Renal cortical epithelial cell (primary cell): Measurements from ENCODE around the gene ARL8B. TPM values are rescaled to one million over a fixed set of nuclear protein-coding genes. Genes with fewer than 3 reads are reported as not detected.
A peak's percentile ranks its signal among the peaks of the same experiment; 100 is the strongest.
"Not testable (repeated sequence)": the region's sequence is repeated elsewhere in the genome, so short reads cannot be mapped to it uniquely, and the experiment has no call there.

Source experiments
- DNase-seq: peaks from one replicate; pipeline ENCODE4 v3.0.0-alpha.2; 2011; ENCODE audit warnings: low read depth
- total RNA-seq: library from RNA; depleted of rRNA; stranded (reverse); fragments of >200 nt; gene quantifications from 2 replicates; pipeline ENCODE4 v1.2.3, GENCODE V29; 2014

Gene ARL8B
- total RNA-seq, 1 donor from 2014 or later = 88.5 TPM

- DNase-seq = no peak
These were observed 23.0 kb downstream of the ARL8B start for GRCh38 chr3:5145120-5145519.

- DNase-seq = not testable (repeated sequence)
These were observed 25.1 kb downstream of the ARL8B start for GRCh38 chr3:5147152-5147551.

- no peak for DNase-seq
These were observed 27.3 kb downstream of the ARL8B start for GRCh38 chr3:5149306-5149880.

- DNase-seq = no peak
These were observed 29.5 kb downstream of the ARL8B start for GRCh38 chr3:5151586-5151985.

- no peak for DNase-seq
These were observed 31.0 kb downstream of the ARL8B start for GRCh38 chr3:5153074-5153473.

GRCh38 chr3:5155241-5155640 is 33.1 kb downstream of the ARL8B start:
- DNase-seq = no peak

GRCh38 chr3:5160321-5160720 is 38.2 kb downstream of the ARL8B start:
- no peak for DNase-seq

GRCh38 chr3:5160940-5161858 is 39.1 kb downstream of the ARL8B start:
- peak; percentile 69 for DNase-seq

GRCh38 chr3:5162102-5162501 is 40.0 kb downstream of the ARL8B start:
- peak; percentile 75 for DNase-seq

GRCh38 chr3:5165698-5166097 is 43.6 kb downstream of the ARL8B start:
- no peak for DNase-seq

- no peak for DNase-seq
These were observed 44.8 kb downstream of the ARL8B start for GRCh38 chr3:5166846-5167245.

- no peak for DNase-seq
These were observed 46.0 kb downstream of the ARL8B start for GRCh38 chr3:5168110-5168509.

- no peak for DNase-seq
These were observed 47.7 kb downstream of the ARL8B start for GRCh38 chr3:5169807-5170206.

GRCh38 chr3:5170975-5171374 is 48.9 kb downstream of the ARL8B start:
- no peak for DNase-seq

- DNase-seq = no peak
These were observed 49.9 kb downstream of the ARL8B start for GRCh38 chr3:5172018-5172417.

- not testable (repeated sequence) for DNase-seq
These were observed 56.9 kb downstream of the ARL8B start for GRCh38 chr3:5179036-5179435.

- DNase-seq = no peak
These were observed 59.5 kb downstream of the ARL8B start for GRCh38 chr3:5181469-5182141.

GRCh38 chr3:5183714-5184113 is 61.6 kb downstream of the ARL8B start:
- not testable (repeated sequence) for DNase-seq

- DNase-seq = no peak
These were observed 62.4 kb downstream of the ARL8B start for GRCh38 chr3:5184499-5184898.

GRCh38 chr3:5185093-5185673 is 63.1 kb downstream of the ARL8B start:
- no peak for DNase-seq

- DNase-seq = no peak
These were observed 64.2 kb downstream of the ARL8B start for GRCh38 chr3:5186089-5186857.

- DNase-seq = peak; percentile 56
These were observed 64.7 kb downstream of the ARL8B start for GRCh38 chr3:5186858-5187155.
